SU-DHL-6 (cell line): ENCODE measurements around the gene C1orf52.

Source experiments
- CTCF ChIP-seq: fragments of 200-600 bp; sonication (generic); IDR thresholded peaks from one replicate; pipeline ENCODE4 v1.5.1; 2017; ENCODE audit warnings: antibody characterized with exemption, mild to moderate bottlenecking, low read length, moderate library complexity; ENCODE audit not compliant: insufficient read depth, poor library complexity, severe bottlenecking
- EZH2phosphoT487 ChIP-seq: fragments of 200-600 bp; sonication (generic), shearing (Covaris generic); conservative IDR thresholded peaks from 2 replicates; pipeline ENCODE4 v1.6.1; 2018; ENCODE audit warnings: mild to moderate bottlenecking, antibody characterized with exemption, low read length, moderate library complexity, mixed read lengths

- TF ChIP-seq CTCF: no peak
- TF ChIP-seq EZH2phosphoT487: no peak
Measured at GRCh38 chr1:85223334-85223733, 36.1 kb downstream of the C1orf52 start.
